ENCODE results near the gene SLC16A1.

The SLC16A1 gene

DNA sequence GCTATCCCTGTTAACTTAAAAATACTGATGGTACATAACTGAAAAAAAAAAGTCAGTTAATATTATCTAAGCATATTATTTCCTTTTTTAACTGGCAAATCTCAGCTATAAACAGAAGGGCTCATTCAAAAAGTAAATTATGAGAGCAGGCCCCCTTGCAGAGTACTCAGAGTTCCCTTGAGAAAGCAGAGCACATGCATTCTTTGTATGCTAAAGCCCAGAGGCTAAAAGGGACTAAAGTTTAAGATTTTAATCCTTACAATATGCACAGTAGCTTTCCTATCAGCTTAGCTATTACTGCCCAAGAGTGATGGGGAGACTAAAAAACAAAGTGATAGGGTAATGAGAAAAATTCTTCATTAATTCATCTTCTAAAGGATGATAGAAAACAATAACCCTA, 18.5 kb downstream of the SLC16A1 start:
- H3K4me3 ChIP-seq (ENCODE audit: low read depth, low read length) = no peak overlapping the region
- TF ChIP-seq, protein P1, sequence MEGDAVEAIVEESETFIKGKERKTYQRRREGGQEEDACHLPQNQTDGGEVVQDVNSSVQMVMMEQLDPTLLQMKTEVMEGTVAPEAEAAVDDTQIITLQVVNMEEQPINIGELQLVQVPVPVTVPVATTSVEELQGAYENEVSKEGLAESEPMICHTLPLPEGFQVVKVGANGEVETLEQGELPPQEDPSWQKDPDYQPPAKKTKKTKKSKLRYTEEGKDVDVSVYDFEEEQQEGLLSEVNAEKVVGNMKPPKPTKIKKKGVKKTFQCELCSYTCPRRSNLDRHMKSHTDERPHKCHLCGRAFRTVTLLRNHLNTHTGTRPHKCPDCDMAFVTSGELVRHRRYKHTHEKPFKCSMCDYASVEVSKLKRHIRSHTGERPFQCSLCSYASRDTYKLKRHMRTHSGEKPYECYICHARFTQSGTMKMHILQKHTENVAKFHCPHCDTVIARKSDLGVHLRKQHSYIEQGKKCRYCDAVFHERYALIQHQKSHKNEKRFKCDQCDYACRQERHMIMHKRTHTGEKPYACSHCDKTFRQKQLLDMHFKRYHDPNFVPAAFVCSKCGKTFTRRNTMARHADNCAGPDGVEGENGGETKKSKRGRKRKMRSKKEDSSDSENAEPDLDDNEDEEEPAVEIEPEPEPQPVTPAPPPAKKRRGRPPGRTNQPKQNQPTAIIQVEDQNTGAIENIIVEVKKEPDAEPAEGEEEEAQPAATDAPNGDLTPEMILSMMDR (IDR thresholded peaks at IDR 0.05; ENCODE audit: insufficient read depth, low read depth, low read length, missing control alignments) = no peak
- DNase-seq (ENCODE audit: low read depth) = no peak

DNA sequence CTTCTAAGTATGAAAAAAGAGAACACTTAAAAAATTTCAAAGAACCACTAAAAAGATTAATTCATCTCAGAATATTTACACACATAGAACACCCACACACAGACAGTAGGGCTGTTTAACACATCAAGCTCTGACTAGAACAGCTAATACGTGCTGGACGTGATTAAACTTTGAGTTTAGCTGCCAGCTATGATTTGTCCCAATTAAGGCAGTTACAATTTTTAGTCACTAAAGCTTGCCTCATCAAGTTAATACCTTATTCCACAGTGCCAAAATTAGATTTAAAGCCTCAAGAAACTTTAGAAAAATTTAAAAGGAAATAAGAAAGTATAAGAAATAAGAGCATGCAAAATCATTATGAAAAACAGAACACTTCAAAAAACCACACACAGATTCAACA, 18.9 kb downstream of the SLC16A1 start:
- DNase-seq (ENCODE audit: low read depth) = no peak
- TF ChIP-seq, protein P1 (IDR thresholded peaks at IDR 0.05; ENCODE audit: insufficient read depth, low read depth, low read length, missing control alignments) = no peak
- H3K4me3 ChIP-seq (ENCODE audit: low read depth, low read length) = peak overlapping the region; percentile 31; the same call in 1 of the 2 replicates

DNA sequence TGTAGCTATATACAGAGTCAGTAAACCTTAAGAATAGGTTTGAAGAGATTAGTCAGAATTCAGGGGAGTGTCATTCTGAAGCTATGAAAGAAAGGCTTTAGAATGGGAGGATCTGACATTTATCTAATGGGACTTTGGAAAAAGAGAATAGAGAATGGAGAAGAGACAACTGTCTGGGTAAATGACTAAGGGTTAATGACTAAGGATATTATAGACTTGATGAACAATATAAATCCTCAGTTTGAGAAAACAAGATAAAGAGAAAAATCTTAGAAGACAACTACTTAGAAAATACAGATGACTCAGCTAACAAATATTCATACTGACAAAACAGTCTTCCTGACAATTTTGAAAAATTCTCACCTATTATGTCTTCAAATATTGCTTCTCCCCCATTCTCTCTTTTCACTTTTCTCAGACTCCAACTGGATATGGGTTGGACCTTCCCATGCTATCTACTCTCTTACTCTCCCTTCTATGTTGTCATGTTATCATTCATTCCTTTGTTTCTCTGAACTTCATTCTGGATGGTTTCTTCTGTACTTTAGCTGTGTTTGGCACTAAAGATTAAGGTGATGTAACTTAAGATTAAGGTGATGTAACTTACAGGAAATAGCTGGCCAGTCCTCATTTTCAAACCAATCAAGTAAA, 20.4 kb downstream of the SLC16A1 start:
- DNase-seq (ENCODE audit: low read depth) = no peak
- TF ChIP-seq, protein P1 (IDR thresholded peaks at IDR 0.05; ENCODE audit: insufficient read depth, low read depth, low read length, missing control alignments) = no peak
- H3K4me3 ChIP-seq (ENCODE audit: low read depth, low read length) = no peak overlapping the region

DNA sequence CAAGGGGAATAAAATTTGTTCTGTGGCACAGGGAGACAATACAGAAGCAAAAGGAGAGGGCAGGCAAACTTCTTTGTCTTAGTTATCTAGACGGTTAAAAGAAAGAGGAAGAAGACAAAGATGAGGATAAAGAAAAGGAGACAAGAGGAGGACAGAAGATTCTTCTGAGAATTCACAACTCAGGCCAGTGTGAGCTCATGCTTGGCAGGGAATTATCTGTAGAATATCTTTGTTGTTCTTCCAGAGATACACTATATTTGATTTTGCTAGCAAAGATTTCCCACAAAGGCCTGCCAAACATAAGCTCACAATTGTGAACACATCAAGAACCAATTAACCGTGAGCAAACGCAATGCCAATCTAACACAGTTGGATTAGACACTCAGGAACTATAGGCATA, 21.4 kb downstream of the SLC16A1 start:
- TF ChIP-seq, protein P1 (IDR thresholded peaks at IDR 0.05; ENCODE audit: insufficient read depth, low read depth, low read length, missing control alignments) = no peak
- H3K4me3 ChIP-seq (ENCODE audit: low read depth, low read length) = no peak overlapping the region
- DNase-seq (ENCODE audit: low read depth) = no peak

DNA sequence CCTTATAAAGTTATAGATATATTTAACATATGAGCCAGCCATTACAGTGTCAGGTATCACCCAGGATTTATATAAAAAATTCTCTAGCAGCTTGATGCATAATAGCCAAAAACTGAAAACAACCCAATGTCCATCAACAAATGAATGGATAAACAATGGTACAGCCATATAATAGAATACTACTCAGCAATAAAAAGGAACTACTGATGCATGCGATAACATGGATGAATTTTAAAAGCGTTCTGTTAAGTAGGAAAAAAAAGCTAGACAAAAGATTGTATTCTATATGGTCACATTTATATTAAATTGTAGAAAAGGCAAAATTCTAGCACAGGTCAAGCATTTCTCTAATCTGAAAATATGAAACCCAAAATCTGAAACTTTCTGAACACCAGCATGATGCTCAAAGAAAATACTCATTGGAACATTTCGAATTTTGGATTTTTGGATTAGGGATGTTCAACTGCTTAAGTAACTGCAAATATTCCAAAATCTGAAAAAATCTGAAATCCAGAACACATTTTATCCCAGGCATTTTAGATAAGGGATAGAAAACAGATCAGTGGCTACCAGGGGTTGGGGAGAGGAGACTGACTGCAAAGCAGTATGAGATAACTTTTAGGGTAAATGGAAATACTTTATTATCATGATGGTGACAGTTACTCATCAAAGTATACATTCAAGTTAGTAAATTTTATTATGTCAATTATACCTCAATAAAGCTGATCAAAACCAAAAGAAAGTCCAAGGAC, 22.0 kb downstream of the SLC16A1 start:
- H3K4me3 ChIP-seq (ENCODE audit: low read depth, low read length) = no peak overlapping the region
- no peak for DNase-seq (ENCODE audit: low read depth)
- TF ChIP-seq, protein P1 (IDR thresholded peaks at IDR 0.05; ENCODE audit: insufficient read depth, low read depth, low read length, missing control alignments) = no peak

DNA sequence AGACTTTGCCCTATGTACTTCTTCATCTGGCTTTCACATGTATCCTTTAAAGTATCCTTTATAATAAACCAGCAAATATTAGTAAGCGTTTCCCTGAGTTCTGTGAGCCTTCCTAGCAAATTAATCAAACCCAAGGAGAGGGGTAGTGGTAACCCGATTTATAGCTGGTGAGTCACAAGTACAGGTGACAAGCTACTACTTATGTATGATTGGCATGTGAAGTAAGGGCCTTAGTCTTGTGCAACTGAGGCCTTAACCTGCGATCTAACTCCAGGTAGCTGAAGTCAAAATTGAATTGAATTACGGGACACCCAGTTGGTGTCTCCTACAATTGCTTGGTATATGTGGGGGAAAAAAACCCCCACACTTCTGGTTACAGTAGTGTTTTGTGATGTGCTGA, 26.0 kb downstream of the SLC16A1 start:
- H3K4me3 ChIP-seq (ENCODE audit: low read depth, low read length) = no peak overlapping the region
- no peak for DNase-seq (ENCODE audit: low read depth)
- TF ChIP-seq, protein P1 (IDR thresholded peaks at IDR 0.05; ENCODE audit: insufficient read depth, low read depth, low read length, missing control alignments) = no peak
